Gastroesophageal sphincter (tissue), 4 donors: Measurements from ENCODE around the gene WBP2. TPM values are rescaled to one million over a fixed set of nuclear protein-coding genes. Genes with fewer than 3 reads are reported as not detected.

ENCODE experiments used
- ATAC-seq: fragments of 150-250 bp; one replicate; pipeline ENCODE4 v1.9.1; 2016; ENCODE audit warnings: mild to moderate bottlenecking, moderate library complexity
- H3K27ac ChIP-seq, 4 donors: fragments of 200-600 bp; sonication (generic) in 3 of 4; 1 replicate in 3 of 4; 2 replicates in 1 of 4; pipeline ENCODE4 v1.5.1; 2016 to 2019
- H3K27me3 ChIP-seq: fragments of 200-600 bp; sonication (generic); one replicate; pipeline ENCODE4 v1.5.1; 2019
- H3K36me3 ChIP-seq, 2 donors: fragments of 200-600 bp; sonication (generic); one replicate each; pipeline ENCODE4 v1.5.1; 2019; ENCODE audit warnings: control low read depth in 1 of 2
- H3K4me1 ChIP-seq, 3 donors: fragments of 200-600 bp; sonication (generic); 1 replicate in 2 of 3; 2 replicates in 1 of 3; pipeline ENCODE4 v1.5.1; 2016 to 2019; ENCODE audit warnings: control low read depth in 2 of 3
- H3K4me3 ChIP-seq, 2 donors: fragments of 200-600 bp; sonication (generic); one replicate each; pipeline ENCODE4 v1.5.1; 2019; ENCODE audit warnings: mild to moderate bottlenecking in 1 of 2, moderate library complexity in 1 of 2
- H3K9me3 ChIP-seq, 3 donors: fragments of 200-600 bp; sonication (generic); one replicate each; pipeline ENCODE4 v1.5.1; 2017 to 2019; ENCODE audit warnings: control low read depth in 2 of 3
- CTCF ChIP-seq, 4 experiments: fragments of 200-600 bp in 2 of 4; fragments of 450-650 bp in 2 of 4; sonication (generic) in 1 of 4; IDR thresholded peaks; one replicate each; pipeline ENCODE4 v1.5.1; 2017 to 2019; ENCODE audit warnings: antibody characterized with exemption in 4 of 4, mild to moderate bottlenecking in 2 of 4, moderate library complexity in 2 of 4
- EP300 ChIP-seq: sonication (generic); formaldehyde crosslinking; IDR thresholded peaks from one replicate; pipeline ENCODE4 v1.6.1; 2017; ENCODE audit warnings: antibody characterized with exemption, mild to moderate bottlenecking
- POLR2A ChIP-seq, 2 donors: fragments of 450-650 bp; IDR thresholded peaks; one replicate each; pipeline ENCODE4 v1.6.1; 2017; ENCODE audit warnings: antibody characterized with exemption in 2 of 2, mild to moderate bottlenecking in 2 of 2, moderate library complexity in 1 of 2
- POLR2AphosphoS5 ChIP-seq: sonication (generic); formaldehyde crosslinking; IDR thresholded peaks from one replicate; pipeline ENCODE4 v1.6.1; 2017; ENCODE audit warnings: antibody characterized with exemption
- WGBS, 2 donors: methylation state at CpG; one replicate each; pipeline ENCODE4 v1.1.5; 2018; ENCODE audit warnings: low coverage in 1 of 2; 5-methylcytosine and 5-hydroxymethylcytosine counted together
- total RNA-seq, 4 donors: library from RNA; depleted of rRNA; stranded (reverse); fragments of >200 nt; gene quantifications; one replicate each; pipeline ENCODE4 v1.1.0, GENCODE V29; 2016

WBP2 gene
- total RNA-seq, 4 donors from 2014 or later, result 50.0 to 83.9 (median 57.6) TPM

- Histone ChIP-seq H3K4me3 (peak overlapping the region in 1 of 2 donors; percentile 48), H3K27me3 (no peaks in the 10 kb centered on the region), H3K36me3 (peaks cover 0 to 57% of the 10 kb centered on the region in 2 donors), H3K9me3 (no peaks in the 10 kb centered on the region), H3K4me1 (peaks cover 0 to 56% (median 15%) of the 10 kb centered on the region in 3 donors), H3K27ac (peak overlapping the region in 3 of 4 donors; percentile 78 to 85 (median 84))
- no peak for ATAC-seq
- TF ChIP-seq POLR2A (IDR thresholded peaks at IDR 0.05) (no peak), POLR2AphosphoS5 (no peak), EP300 (no peak), CTCF (IDR thresholded peaks at IDR 0.05) (no peak)
- 36 to 67% methylated on average over 3 to 9 of the region's 11 CpGs for WGBS, 2 donors
Observed at GRCh38 chr17:75828076-75828400, 27.1 kb downstream of the WBP2 start.

- peak; percentile 81 for ATAC-seq
- peaks cover 0 to 62% of the 10 kb centered on the region in 2 donors for H3K36me3 ChIP-seq
- H3K4me1 ChIP-seq, result peaks cover 0 to 53% (median 15%) of the 10 kb centered on the region in 3 donors
- H3K27ac ChIP-seq, result peak overlapping the region; percentile 26 to 85 (median 81)
- no peaks in the 10 kb centered on the region for H3K9me3 ChIP-seq
- no peaks in the 10 kb centered on the region for H3K27me3 ChIP-seq
- WGBS, 2 donors, result 39 to 50% methylated on average over 2 to 4 of the region's 21 CpGs
- H3K4me3 ChIP-seq, result peak overlapping the region; percentile 18 to 48
- TF ChIP-seq CTCF (IDR thresholded peaks at IDR 0.05) (peak in 3 of 4 experiments; percentile 75 to 84 (median 75)), EP300 (no peak)
Observed at GRCh38 chr17:75827308-75828075, 27.6 kb downstream of the WBP2 start.

DNA sequence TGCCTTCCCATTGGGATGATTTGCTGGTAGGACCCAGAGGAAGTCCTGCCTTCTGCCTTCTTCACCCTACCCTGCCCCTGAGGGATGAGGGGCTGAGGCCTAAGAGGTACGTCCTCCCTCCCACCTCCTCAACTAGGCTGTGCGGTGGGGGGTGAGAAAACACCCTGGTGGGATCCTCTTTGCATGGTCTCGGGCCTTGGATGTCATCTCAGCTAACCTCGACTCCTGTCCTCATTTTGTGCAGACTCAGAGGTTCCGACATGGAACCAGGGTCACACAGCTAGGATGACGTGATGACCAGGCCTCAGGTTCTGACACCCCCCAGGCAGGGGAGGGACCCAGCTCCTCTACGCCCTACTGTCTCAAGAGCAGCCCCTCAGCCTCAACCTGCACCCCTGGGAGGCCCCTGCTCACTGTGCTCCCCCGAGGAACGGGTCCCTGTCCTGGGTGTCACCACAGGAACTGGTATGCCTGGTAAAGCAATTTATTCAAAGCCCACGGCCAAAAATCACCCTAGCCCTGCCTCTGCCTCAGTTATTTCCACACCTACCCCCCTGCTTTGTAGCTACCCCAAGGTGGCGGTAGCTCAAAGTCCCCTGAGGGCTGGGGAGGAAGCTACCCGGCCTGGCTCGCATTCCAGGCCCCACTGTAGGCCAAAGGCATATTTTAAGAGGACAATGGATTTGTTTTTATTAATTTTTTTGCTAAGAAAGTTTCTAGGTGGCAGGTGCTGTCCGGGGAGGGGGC lies 28.4 kb downstream of the WBP2 start:
- H3K27me3 ChIP-seq, result no peaks in the 10 kb centered on the region
- peaks cover 0 to 53% (median 15%) of the 10 kb centered on the region in 3 donors for H3K4me1 ChIP-seq
- WGBS, 2 donors, result 45 to 63% methylated on average over 4 to 7 of the region's 14 CpGs
- H3K4me3 ChIP-seq, result no peak overlapping the region
- H3K27ac ChIP-seq, result peak overlapping the region; percentile 26 to 85 (median 81)
- H3K36me3 ChIP-seq, result peaks cover 0 to 70% of the 10 kb centered on the region in 2 donors
- peak; percentile 6 for ATAC-seq
- H3K9me3 ChIP-seq, result no peaks in the 10 kb centered on the region
- TF ChIP-seq POLR2A (IDR thresholded peaks at IDR 0.05), result no peak
- TF ChIP-seq POLR2AphosphoS5, result no peak
- TF ChIP-seq EP300, result no peak
- no peak for TF ChIP-seq CTCF (IDR thresholded peaks at IDR 0.05)

GRCh38 chr17:75825748-75826370 lies 29.3 kb downstream of the WBP2 start:
- peaks cover 0 to 53% (median 15%) of the 10 kb centered on the region in 3 donors for H3K4me1 ChIP-seq
- no CpG with 5 or more reads among the region's 12 CpGs for WGBS, 2 donors
- TF ChIP-seq CTCF (IDR thresholded peaks at IDR 0.05) (no peak), EP300 (no peak), POLR2AphosphoS5 (no peak), POLR2A (IDR thresholded peaks at IDR 0.05) (no peak)
- H3K27ac ChIP-seq, result peak overlapping the region in 2 of 4 donors; percentile 78 to 84
- no peak overlapping the region for H3K4me3 ChIP-seq
- no peaks in the 10 kb centered on the region for H3K27me3 ChIP-seq
- no peaks in the 10 kb centered on the region for H3K9me3 ChIP-seq
- peaks cover 0 to 72% of the 10 kb centered on the region in 2 donors for H3K36me3 ChIP-seq
- no peak for ATAC-seq
